GM13976 (cell line): ENCODE results near the gene PRKCQ.

Source experiments
- DNase-seq: peaks from one replicate; pipeline ENCODE4 v3.0.0; 2012; ENCODE audit warnings: low spot score
- in situ Hi-C: fragments of 300-500 bp; cut with MboI; formaldehyde crosslinking; loops from one replicate; pipeline ENCODE4 v1.12.0; 2022; ENCODE audit warnings: low sequenced_read_pairs, mixed read lengths, inconsistent platforms; ENCODE audit not compliant: unreplicated experiment
- TF ChIP-seq, protein P1 (sequence below): IDR thresholded peaks from 2 replicates; pipeline ENCODE4 v1.5.1; 2012; ENCODE audit warnings: borderline replicate concordance, mild to moderate bottlenecking; ENCODE audit not compliant: insufficient read depth; ENCODE audit errors: extremely low read depth, missing control alignments, control extremely low read depth

Gene PRKCQ

DNA sequence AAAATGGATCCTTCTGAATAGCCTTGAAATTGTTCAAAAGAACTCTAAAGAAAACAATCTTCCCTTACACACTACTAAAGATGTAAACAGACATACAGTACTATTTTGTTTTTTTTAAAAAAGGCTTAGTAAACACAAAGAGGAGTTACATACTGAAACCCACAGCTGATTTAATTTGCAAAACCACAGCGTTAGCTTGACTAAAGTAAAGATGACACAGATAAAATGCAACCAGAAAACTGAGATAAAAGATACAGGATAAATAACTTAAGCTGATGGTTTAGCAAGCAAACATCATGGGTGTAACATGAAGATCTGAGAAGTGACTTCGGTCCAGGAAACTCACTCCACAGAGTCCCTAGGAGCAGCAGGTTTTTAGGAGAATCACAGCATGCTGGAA lies 21.8 kb downstream of the PRKCQ start:
- in situ Hi-C loops: no loop called here
- TF ChIP-seq, protein P1, sequence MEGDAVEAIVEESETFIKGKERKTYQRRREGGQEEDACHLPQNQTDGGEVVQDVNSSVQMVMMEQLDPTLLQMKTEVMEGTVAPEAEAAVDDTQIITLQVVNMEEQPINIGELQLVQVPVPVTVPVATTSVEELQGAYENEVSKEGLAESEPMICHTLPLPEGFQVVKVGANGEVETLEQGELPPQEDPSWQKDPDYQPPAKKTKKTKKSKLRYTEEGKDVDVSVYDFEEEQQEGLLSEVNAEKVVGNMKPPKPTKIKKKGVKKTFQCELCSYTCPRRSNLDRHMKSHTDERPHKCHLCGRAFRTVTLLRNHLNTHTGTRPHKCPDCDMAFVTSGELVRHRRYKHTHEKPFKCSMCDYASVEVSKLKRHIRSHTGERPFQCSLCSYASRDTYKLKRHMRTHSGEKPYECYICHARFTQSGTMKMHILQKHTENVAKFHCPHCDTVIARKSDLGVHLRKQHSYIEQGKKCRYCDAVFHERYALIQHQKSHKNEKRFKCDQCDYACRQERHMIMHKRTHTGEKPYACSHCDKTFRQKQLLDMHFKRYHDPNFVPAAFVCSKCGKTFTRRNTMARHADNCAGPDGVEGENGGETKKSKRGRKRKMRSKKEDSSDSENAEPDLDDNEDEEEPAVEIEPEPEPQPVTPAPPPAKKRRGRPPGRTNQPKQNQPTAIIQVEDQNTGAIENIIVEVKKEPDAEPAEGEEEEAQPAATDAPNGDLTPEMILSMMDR: no peak
- DNase-seq: no peak

DNA sequence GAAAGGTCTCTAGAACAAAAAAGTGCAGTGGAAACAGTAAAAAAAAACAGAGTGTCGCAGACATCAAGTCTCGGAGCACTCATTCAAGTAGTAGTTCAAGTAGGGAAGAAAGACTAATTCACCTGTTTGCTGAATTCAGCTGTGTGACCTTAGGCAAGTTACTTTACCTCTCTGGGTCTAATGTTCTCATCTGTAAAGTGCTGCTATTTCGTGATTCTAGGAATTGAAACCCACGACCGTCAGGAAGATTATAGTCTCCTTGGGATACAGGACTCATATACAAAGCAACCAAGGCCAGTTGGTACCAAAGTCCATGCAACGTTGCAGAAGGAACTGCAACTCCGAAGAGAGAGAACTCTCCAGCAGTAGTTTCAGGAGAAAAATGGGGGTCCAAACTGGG lies 26.1 kb downstream of the PRKCQ start:
- TF ChIP-seq, protein P1: no peak
- in situ Hi-C loops: no loop called here
- DNase-seq: no peak

DNA sequence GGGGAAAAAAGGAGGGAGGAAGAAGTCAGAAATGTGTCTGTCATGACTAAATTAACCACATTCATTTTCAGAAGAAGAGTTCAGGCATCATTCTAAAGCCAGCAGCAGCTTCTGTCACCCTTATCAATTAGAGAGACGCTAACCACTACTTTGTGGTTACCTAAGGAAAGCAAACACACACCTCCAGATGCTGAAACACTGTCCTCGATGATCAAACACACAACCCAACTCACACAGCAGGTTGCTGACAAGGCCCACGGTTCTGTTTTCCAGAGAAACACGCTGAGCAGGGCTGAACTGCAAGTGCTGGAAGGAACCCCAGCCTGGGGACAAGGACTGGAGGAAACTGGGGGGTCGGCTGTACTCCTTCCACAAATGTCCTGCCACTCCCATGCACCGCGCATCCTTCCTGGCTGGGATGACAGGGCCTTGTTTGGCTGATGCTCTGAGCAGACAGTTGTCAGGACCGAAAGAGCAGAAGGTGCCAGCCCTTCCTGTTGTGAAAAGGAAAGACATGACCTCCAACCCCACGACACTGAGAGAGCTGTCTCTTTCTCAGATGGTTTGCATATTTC lies 36.6 kb downstream of the PRKCQ start:
- in situ Hi-C loops: no loop called here
- no peak for DNase-seq
- TF ChIP-seq, protein P1: no peak

DNA sequence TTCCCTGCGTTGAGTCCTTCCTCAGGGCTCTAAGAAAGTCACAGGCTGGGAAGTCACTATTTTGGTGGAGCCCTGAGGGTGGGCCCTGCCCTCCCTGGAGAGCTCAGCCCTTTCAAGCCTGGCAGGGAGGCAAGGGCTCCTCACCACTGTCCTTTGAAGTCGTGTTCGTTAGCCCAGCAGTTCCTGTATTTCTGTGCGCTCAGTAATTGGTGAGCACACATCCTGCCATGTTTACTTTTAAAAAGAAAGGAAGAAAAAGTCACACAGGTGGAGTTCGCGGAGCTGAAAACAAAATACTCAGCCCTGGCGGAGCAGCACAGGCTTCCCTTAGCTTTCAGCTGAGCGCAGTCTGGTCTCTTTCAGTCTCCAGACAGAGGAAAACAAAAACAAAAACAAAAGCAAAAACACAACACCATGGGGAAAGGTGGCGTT lies 37.1 kb downstream of the PRKCQ start:
- TF ChIP-seq, protein P1: no peak
- in situ Hi-C loops: no loop called here
- no peak for DNase-seq

DNA sequence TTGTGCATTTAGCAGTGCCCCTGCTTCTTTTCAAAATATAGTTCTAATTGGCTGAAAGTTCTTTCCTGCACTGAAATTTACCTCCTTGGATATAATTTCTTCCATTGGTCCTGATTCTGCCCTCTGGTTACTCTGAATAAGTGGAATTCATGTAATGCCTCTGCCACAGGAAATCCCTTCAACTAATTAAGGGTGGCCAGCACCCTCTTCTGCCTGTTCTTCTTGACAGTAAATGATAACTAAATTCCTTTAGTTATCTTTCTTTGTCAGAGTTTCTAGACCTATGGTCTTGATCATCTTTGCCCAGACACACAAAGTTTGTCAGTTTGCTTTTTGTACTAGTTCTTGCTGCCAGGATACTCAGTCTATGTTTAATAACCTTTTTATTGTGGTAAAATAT lies 40.2 kb downstream of the PRKCQ start:
- no peak for DNase-seq
- in situ Hi-C loops: no loop called here
- TF ChIP-seq, protein P1: no peak

DNA sequence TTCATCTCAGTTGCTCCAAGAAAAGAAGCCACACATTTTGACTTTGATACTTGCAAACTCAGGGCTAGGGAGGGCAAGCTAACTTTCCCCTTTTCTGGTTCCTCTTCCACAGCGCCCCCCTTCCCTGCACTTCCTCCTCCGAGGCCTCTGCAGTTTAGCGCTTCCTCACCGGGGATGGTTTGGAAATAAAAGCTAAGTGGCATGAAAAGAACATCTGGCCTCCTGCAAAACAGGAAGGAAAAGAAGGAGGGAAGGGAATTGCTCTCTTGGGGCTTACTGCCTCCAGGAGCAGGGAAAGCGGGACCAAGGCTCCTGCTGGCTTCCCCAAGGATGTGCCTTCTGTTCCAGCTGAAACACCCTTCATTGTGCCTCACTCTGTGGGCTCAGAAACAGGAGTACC lies 42.3 kb downstream of the PRKCQ start:
- in situ Hi-C loops: no loop called here
- no peak for DNase-seq
- TF ChIP-seq, protein P1: no peak

DNA sequence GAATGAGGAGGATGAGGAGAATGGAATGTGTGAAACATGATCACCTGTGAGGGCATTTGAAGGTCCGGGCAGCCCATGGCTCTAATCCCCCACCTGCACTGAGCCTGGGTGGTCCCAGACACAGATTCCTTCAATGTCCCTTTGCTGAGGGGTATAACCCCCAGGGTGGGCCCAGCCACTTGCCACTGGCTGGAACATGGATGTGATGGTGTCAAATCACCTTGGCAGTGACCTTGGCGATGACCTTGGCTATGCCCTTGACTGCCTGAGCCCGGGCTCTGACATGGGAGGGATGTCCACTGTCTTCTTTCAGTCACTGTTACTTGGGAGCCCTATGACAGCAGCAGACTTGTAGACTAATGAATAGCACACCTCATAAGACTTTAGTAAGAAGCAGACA lies 44.0 kb downstream of the PRKCQ start:
- no peak for DNase-seq
- in situ Hi-C loops: no loop called here
- TF ChIP-seq, protein P1: no peak
